Mucosa of gallbladder (tissue), 1 donor: Measurements from ENCODE around the gene ID1. TPM values are rescaled to one million over a fixed set of nuclear protein-coding genes. Genes with fewer than 3 reads are reported as not detected.
"Not testable (repeated sequence)": the region's sequence is repeated elsewhere in the genome, so short reads cannot be mapped to it uniquely, and the experiment has no call there.

Source experiments
- DNase-seq: peaks from one replicate; pipeline ENCODE4 v3.0.0-alpha.2; 2020; ENCODE audit warnings: low spot score
- total RNA-seq: library from RNA; stranded (reverse); gene quantifications from one replicate; pipeline ENCODE4 v1.2.1, GENCODE V29; 2021
- donor health status: DM: no; HTN: no; CAD: no.

The ID1 gene
- total RNA-seq, 1 donor from 2014 or later, result 59.7 TPM

- DNase-seq, result no peak
These were observed 2.7 kb upstream of the ID1 start for GRCh38 chr20:31602431-31602778.

- DNase-seq, result no peak
These were observed 2.2 kb upstream of the ID1 start for GRCh38 chr20:31602779-31603441.

- DNase-seq, result peak; percentile 95
These were observed 1.1 kb upstream of the ID1 start for GRCh38 chr20:31603822-31604566.

GRCh38 chr20:31604567-31605030 is 490 bp upstream of the ID1 start:
- DNase-seq, result no peak

GRCh38 chr20:31605902-31606803 is 1.1 kb downstream of the ID1 start:
- no peak for DNase-seq

GRCh38 chr20:31606804-31607639 is 1.9 kb downstream of the ID1 start:
- DNase-seq, result no peak

- DNase-seq, result no peak
These were observed 2.7 kb downstream of the ID1 start for GRCh38 chr20:31607640-31608250.

GRCh38 chr20:31608251-31608945 is 3.3 kb downstream of the ID1 start:
- DNase-seq, result peak; percentile 65

GRCh38 chr20:31612271-31612640 is 7.2 kb downstream of the ID1 start:
- not testable (repeated sequence) for DNase-seq

GRCh38 chr20:31615416-31615815 is 10.3 kb downstream of the ID1 start:
- no peak for DNase-seq

GRCh38 chr20:31617432-31618104 is 12.5 kb downstream of the ID1 start:
- no peak for DNase-seq

GRCh38 chr20:31620246-31620645 is 15.2 kb downstream of the ID1 start:
- DNase-seq, result no peak

GRCh38 chr20:31623123-31623505 is 18.0 kb downstream of the ID1 start:
- not testable (repeated sequence) for DNase-seq

GRCh38 chr20:31626534-31626933 is 21.4 kb downstream of the ID1 start:
- not testable (repeated sequence) for DNase-seq

- not testable (repeated sequence) for DNase-seq
These were observed 23.0 kb downstream of the ID1 start for GRCh38 chr20:31628057-31628456.

GRCh38 chr20:31630187-31630790 is 25.2 kb downstream of the ID1 start:
- DNase-seq, result no peak

GRCh38 chr20:31632548-31633338 is 27.7 kb downstream of the ID1 start:
- DNase-seq, result no peak

GRCh38 chr20:31633339-31633914 is 28.3 kb downstream of the ID1 start:
- DNase-seq, result no peak
